ENCODE measurements around the gene CCM2. TPM values are rescaled to one million over a fixed set of nuclear protein-coding genes. Genes with fewer than 3 reads are reported as not detected.

CCM2 gene
- total RNA-seq, 2 experiments from 2014 or later: 99.6 to 99.9 TPM

DNA sequence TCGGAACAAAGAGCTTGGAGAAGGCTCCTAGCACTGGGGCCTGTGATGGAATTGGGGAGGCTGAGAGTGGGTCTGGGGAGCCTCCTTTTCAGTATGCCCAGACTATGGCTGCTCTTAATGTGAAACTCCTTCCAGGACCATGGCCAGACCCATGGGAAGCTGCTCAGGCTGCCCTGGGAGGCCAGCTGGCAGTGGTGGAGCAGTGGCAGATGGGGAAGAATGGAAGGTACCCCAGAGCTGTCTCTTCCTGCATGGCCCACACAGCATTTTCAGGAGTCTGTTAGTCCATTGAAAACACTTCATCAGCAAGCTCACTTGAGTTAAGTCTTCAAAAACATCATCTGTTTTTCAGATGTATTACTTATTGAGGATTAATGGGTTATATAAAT, 70.2 kb downstream of the CCM2 start:
- DNase-seq (no peak), ATAC-seq (no peak)
- Mint-ChIP-seq H3K27ac (no peak overlapping the region), H3K9me3 (ENCODE audit: insufficient read depth) (no peaks in the 10 kb centered on the region), H3K4me1 (ENCODE audit: low read depth) (peaks cover 24% of the 10 kb centered on the region), H3K36me3 (ENCODE audit: low read depth) (peaks cover 65% of the 10 kb centered on the region), H3K27me3 (ENCODE audit: low read depth) (no peaks in the 10 kb centered on the region), H3K4me3 (no peak overlapping the region)
- ChIA-PET POLR2A (interaction anchor here (1.0 kb wide), 1 partner anchor 30 kb away, joined by 3 read pairs; no protein-coding TSS in a partner anchor), CTCF (interaction anchor here (1.0 to 1.3 kb wide), 3 partner anchors 66 to 98 kb away, joined by 3 read pairs; no protein-coding TSS in a partner anchor)

DNA sequence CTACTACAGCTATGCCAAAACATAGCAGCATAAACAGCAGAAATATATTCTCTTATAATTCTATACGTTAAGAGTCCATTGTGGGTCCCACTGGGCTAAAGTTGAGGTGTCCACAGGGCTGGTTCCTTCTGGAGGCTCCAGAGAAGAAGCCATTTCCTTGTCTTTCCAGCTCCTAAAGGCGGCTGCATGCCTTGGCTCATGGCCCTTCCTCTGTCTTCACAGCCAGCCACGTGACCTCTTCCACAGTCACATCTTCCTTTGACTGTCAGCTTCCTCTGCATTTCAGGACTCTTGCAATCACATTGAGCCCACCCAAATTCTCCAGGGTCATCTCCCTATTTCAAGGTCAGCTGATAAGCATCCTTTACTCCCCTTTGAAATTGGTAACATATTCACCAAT, 71.5 kb downstream of the CCM2 start:
- H3K27me3 Mint-ChIP-seq (ENCODE audit: low read depth): no peaks in the 10 kb centered on the region
- DNase-seq: no peak
- peaks cover 62% of the 10 kb centered on the region for H3K36me3 Mint-ChIP-seq (ENCODE audit: low read depth)
- no peak for ATAC-seq
- ChIA-PET CTCF (interaction anchor here (1.0 to 2.6 kb wide), 3 partner anchors 18 to 99 kb away, joined by 3 to 10 read pairs (median 3); no protein-coding TSS in a partner anchor), POLR2A (interaction anchor here (1.0 kb wide), 1 partner anchor 9 kb away, joined by 3 read pairs; no protein-coding TSS in a partner anchor)
- H3K4me1 Mint-ChIP-seq (ENCODE audit: low read depth): peaks cover 18% of the 10 kb centered on the region
- H3K4me3 Mint-ChIP-seq: no peak overlapping the region
- H3K9me3 Mint-ChIP-seq (ENCODE audit: insufficient read depth): no peaks in the 10 kb centered on the region
- H3K27ac Mint-ChIP-seq: no peak overlapping the region

GRCh38 chr7:45072131-45073030, 72.4 kb downstream of the CCM2 start:
- ATAC-seq (no peak), DNase-seq (no peak)
- Mint-ChIP-seq H3K4me1 (ENCODE audit: low read depth) (peaks cover 18% of the 10 kb centered on the region), H3K27ac (peak overlapping the region; percentile 44), H3K36me3 (ENCODE audit: low read depth) (peaks cover 66% of the 10 kb centered on the region), H3K4me3 (no peak overlapping the region), H3K27me3 (ENCODE audit: low read depth) (no peaks in the 10 kb centered on the region), H3K9me3 (ENCODE audit: insufficient read depth) (no peaks in the 10 kb centered on the region)
- ChIA-PET CTCF (interaction anchor here (0.7 to 2.6 kb wide), 3 partner anchors 63 to 99 kb away, joined by 3 to 10 read pairs (median 5); no protein-coding TSS in a partner anchor), POLR2A (interaction anchor here (1.0 kb wide), 1 partner anchor 8 kb away, joined by 3 read pairs; no protein-coding TSS in a partner anchor)

DNA sequence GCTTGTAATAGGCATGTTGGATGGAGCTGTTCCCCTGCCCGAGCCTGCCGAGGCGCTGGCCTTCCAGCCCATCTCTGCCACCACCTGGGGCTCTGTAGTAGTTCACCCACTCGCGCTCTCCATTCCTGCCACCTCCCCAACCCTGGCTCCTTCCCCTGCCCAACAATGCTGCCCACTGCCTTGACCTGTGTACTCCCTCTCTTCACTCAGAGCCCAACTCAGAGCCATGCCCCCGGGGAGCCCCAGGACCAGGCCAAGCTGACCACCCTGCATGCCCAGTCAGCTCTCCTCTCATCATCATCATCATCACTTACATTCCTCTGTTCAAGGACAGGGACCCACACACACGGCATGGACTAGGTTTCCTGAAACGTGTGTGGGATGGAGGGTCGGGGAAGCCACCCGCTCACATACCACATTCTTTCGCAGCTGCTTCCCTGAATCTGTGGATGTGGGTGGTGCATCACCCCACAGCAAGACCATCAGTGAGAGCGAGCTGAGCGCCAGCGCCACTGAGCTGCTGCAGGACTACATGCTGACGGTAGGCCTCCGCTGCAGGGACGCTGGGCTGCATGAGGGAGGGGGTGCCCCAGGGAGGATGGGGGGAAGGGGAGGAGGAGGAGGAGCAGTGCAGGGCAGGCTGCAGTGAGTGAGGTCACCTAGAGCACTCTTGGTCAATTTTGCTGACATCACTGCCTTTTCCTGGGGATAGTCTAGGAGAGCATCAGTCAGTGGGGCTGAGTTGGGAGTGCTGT, 73.2 kb downstream of the CCM2 start:
- H3K4me3 Mint-ChIP-seq: no peak overlapping the region
- POLR2A ChIA-PET: no interaction called here

DNA sequence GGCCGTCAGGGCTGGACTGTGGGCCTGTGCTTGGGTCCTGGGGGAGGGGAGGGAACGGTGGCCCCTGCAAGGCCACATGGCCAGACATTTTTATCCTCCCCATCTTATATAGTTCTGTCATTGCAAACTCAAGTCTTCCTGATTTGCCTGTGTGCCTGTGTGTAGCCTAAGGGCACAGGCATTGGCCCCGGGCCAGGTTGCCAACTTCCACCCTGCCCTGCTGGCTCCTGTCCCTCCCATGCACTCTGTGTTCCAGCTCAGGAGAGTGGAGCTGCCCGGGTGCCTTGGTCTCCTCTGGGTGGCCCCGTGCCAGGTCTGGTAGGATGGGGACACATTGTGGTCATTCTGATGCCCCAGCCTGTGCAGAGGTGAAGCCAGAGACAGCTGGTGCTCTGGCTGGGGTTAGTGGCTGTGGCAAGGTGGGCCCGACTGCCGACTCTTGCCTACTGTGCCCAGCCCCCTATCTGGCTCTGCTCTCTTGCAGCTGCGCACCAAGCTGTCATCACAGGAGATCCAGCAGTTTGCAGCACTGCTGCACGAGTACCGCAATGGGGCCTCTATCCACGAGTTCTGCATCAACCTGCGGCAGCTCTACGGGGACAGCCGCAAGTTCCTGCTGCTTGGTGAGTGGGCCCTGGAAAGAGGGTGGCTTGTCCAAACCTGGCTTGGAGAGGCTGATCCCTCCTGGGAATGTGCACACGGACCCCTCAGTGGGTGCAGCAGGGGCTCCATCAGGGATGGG, 74.0 kb downstream of the CCM2 start:
- ChIA-PET POLR2A (no interaction called here), CTCF (interaction anchor here (1.4 kb wide), 1 partner anchor 100 kb away, joined by 5 read pairs; no protein-coding TSS in a partner anchor)
- Mint-ChIP-seq H3K27me3 (ENCODE audit: low read depth) (no peaks in the 10 kb centered on the region), H3K36me3 (ENCODE audit: low read depth) (peaks cover 55% of the 10 kb centered on the region), H3K9me3 (ENCODE audit: insufficient read depth) (no peaks in the 10 kb centered on the region), H3K27ac (no peak overlapping the region), H3K4me1 (ENCODE audit: low read depth) (peaks cover 7% of the 10 kb centered on the region), H3K4me3 (no peak overlapping the region)
- no peak for DNase-seq
- no peak for ATAC-seq

More for the DNA sequence above, 73.2 kb downstream of the CCM2 start:
- no peaks in the 10 kb centered on the region for H3K9me3 Mint-ChIP-seq (ENCODE audit: insufficient read depth)
- H3K36me3 Mint-ChIP-seq (ENCODE audit: low read depth): peaks cover 62% of the 10 kb centered on the region
- peak overlapping the region; percentile 44 for H3K27ac Mint-ChIP-seq
- no peaks in the 10 kb centered on the region for H3K27me3 Mint-ChIP-seq (ENCODE audit: low read depth)
- DNase-seq (no peak), ATAC-seq (no peak)
- peaks cover 15% of the 10 kb centered on the region for H3K4me1 Mint-ChIP-seq (ENCODE audit: low read depth)
- CTCF ChIA-PET: interaction anchor here (0.7 to 2.6 kb wide), 3 partner anchors 63 to 100 kb away, joined by 3 to 10 read pairs (median 5); no protein-coding TSS in a partner anchor

GRCh38 chr7:45074528-45075354, 74.7 kb downstream of the CCM2 start:
- ChIA-PET CTCF (no interaction called here), POLR2A (no interaction called here)
- Mint-ChIP-seq H3K4me1 (ENCODE audit: low read depth) (peaks cover 6% of the 10 kb centered on the region), H3K9me3 (ENCODE audit: insufficient read depth) (no peaks in the 10 kb centered on the region), H3K27me3 (ENCODE audit: low read depth) (no peaks in the 10 kb centered on the region), H3K27ac (no peak overlapping the region), H3K36me3 (ENCODE audit: low read depth) (peaks cover 49% of the 10 kb centered on the region), H3K4me3 (no peak overlapping the region)
- no peak for DNase-seq
- ATAC-seq: no peak

DNA sequence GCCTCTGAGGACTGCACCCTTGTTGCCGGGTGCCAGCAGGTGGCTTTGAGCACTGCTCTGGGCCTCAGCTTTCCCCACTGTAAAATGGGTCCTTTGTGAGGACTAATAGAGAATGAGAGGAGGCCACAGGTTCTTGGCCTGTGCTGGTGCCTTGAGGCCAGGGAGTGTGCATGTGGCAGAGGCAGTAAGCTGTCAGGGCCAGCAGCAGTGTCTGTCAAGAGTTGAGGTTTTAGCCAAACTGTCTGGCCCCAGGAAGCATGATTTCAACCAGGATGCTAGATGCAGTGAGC, 75.3 kb downstream of the CCM2 start:
- H3K27me3 Mint-ChIP-seq (ENCODE audit: low read depth): no peaks in the 10 kb centered on the region
- peaks cover 45% of the 10 kb centered on the region for H3K36me3 Mint-ChIP-seq (ENCODE audit: low read depth)
- H3K4me3 Mint-ChIP-seq: no peak overlapping the region
- no peak for ATAC-seq
- peaks cover 6% of the 10 kb centered on the region for H3K4me1 Mint-ChIP-seq (ENCODE audit: low read depth)
- ChIA-PET POLR2A (no interaction called here), CTCF (no interaction called here)
- H3K9me3 Mint-ChIP-seq (ENCODE audit: insufficient read depth): no peaks in the 10 kb centered on the region
- no peak for DNase-seq
- no peak overlapping the region for H3K27ac Mint-ChIP-seq

- POLR2A ChIA-PET: no interaction called here
- CTCF ChIA-PET: no interaction called here
- no peak for ATAC-seq
Observed at GRCh38 chr7:45075871-45076796, 76.1 kb downstream of the CCM2 start.

DNA sequence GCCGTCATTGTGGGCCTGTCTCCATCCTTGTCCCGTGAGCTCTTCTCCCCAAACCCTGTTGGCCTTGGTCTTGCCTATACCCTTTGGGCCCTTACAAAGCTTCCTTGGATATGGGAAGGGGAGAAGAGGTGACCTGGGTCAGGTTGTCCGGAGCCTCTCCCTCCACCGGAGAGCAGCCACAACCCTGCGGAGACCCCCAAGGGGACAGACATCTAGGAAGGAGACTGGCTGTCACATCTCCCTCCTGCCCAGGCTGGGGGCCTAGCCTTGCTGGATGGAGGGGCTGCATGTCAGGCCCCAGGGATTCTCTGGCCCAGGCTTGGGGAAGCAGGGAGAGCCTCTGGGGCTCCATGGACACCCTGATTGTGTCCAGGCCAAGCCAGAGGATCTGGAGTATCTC, 76.9 kb downstream of the CCM2 start:
- ATAC-seq (no peak), DNase-seq (no peak)
- Mint-ChIP-seq H3K36me3 (ENCODE audit: low read depth) (peaks cover 41% of the 10 kb centered on the region), H3K4me1 (ENCODE audit: low read depth) (peaks cover 6% of the 10 kb centered on the region), H3K9me3 (ENCODE audit: insufficient read depth) (no peaks in the 10 kb centered on the region), H3K27me3 (ENCODE audit: low read depth) (no peaks in the 10 kb centered on the region), H3K4me3 (no peak overlapping the region), H3K27ac (no peak overlapping the region)
- ChIA-PET POLR2A (interaction anchor here (0.8 kb wide), 1 partner anchor 62 kb away, joined by 3 read pairs; no protein-coding TSS in a partner anchor), CTCF (no interaction called here)

More at GRCh38 chr7:45075871-45076796, 76.1 kb downstream of the CCM2 start:
- Mint-ChIP-seq H3K27me3 (ENCODE audit: low read depth) (no peaks in the 10 kb centered on the region), H3K4me3 (no peak overlapping the region), H3K9me3 (ENCODE audit: insufficient read depth) (no peaks in the 10 kb centered on the region), H3K36me3 (ENCODE audit: low read depth) (peaks cover 45% of the 10 kb centered on the region), H3K4me1 (ENCODE audit: low read depth) (peaks cover 6% of the 10 kb centered on the region), H3K27ac (no peak overlapping the region)
- no peak for DNase-seq

GRCh38 chr7:45077579-45077978, 77.6 kb downstream of the CCM2 start:
- Mint-ChIP-seq H3K4me1 (ENCODE audit: low read depth) (peaks cover 6% of the 10 kb centered on the region), H3K36me3 (ENCODE audit: low read depth) (peaks cover 37% of the 10 kb centered on the region), H3K27me3 (ENCODE audit: low read depth) (no peaks in the 10 kb centered on the region), H3K4me3 (no peak overlapping the region), H3K9me3 (ENCODE audit: insufficient read depth) (no peaks in the 10 kb centered on the region), H3K27ac (no peak overlapping the region)
- CTCF ChIA-PET: no interaction called here
- POLR2A ChIA-PET: interaction anchor here (0.8 kb wide), 1 partner anchor 63 kb away, joined by 3 read pairs; no protein-coding TSS in a partner anchor
- no peak for ATAC-seq
- DNase-seq: no peak

Data from activated CD8-positive, alpha-beta T cell treated with anti-CD3 and anti-CD28 coated beads, Interleukin-2, amount 10 ng/mL, durations not matched to agents 7 days and 5 days (primary cell).